MM.1S (cell line): ENCODE data around the gene DYRK1B.
A peak's percentile ranks its signal among the peaks of the same experiment; 100 is the strongest.
"Not testable (repeated sequence)": the region's sequence is repeated elsewhere in the genome, so short reads cannot be mapped to it uniquely, and the experiment has no call there.

Experiments used
- DNase-seq: peaks from one replicate; pipeline ENCODE4 v3.0.0-alpha.2; 2015
- H2AFZ ChIP-seq: fragments of 300-600 bp; sonication (generic); 2 replicates; pipeline ENCODE4 v1.6.0; 2016; ENCODE audit warnings: antibody characterized with exemption, low read length
- H3F3A ChIP-seq: fragments of 300-600 bp; sonication (generic); 2 replicates; pipeline ENCODE4 v1.6.1; 2016; ENCODE audit warnings: mild to moderate bottlenecking, antibody characterized with exemption, low read length, moderate library complexity, mixed read lengths; ENCODE audit not compliant: insufficient read depth
- H3K27ac ChIP-seq: fragments of 300-600 bp; sonication (generic); 2 replicates; pipeline ENCODE4 v1.5.1; 2016; ENCODE audit warnings: mild to moderate bottlenecking, low read length
- H3K27me3 ChIP-seq: fragments of 300-600 bp; sonication (generic); replicated peaks from 2 replicates; pipeline ENCODE4 v1.6.0; 2016; ENCODE audit warnings: low read length; ENCODE audit not compliant: insufficient read depth
- H3K36me3 ChIP-seq: fragments of 300-600 bp; sonication (generic); replicated peaks from 2 replicates; pipeline ENCODE4 v1.6.1; 2016; ENCODE audit warnings: mild to moderate bottlenecking, low read length, mixed read lengths; ENCODE audit not compliant: insufficient read depth
- H3K4me1 ChIP-seq: fragments of 300-600 bp; sonication (generic); 2 replicates; pipeline ENCODE4 v1.6.1; 2016; ENCODE audit warnings: low read length, mixed read lengths
- H3K4me2 ChIP-seq: fragments of 300-600 bp; sonication (generic); 2 replicates; pipeline ENCODE4 v1.6.0; 2016; ENCODE audit warnings: low read depth, low read length
- H3K4me3 ChIP-seq: fragments of 300-600 bp; sonication (generic); 2 replicates; pipeline ENCODE4 v1.5.1; 2016; ENCODE audit warnings: low read length, mixed read lengths
- H3K79me2 ChIP-seq: fragments of 300-600 bp; sonication (generic); 2 replicates; pipeline ENCODE4 v1.6.1; 2016; ENCODE audit warnings: mixed run types, low read length, mixed read lengths
- H3K9ac ChIP-seq: fragments of 300-600 bp; sonication (generic); 2 replicates; pipeline ENCODE4 v1.6.1; 2016; ENCODE audit warnings: low read length, mixed read lengths
- H3K9me2 ChIP-seq: fragments of 300-600 bp; sonication (generic); replicated peaks from 2 replicates; pipeline ENCODE4 v1.6.1; 2016; ENCODE audit warnings: mild to moderate bottlenecking, low read length, mixed read lengths; ENCODE audit not compliant: insufficient read depth
- H3K9me3 ChIP-seq: fragments of 300-600 bp; sonication (generic); replicated peaks from 2 replicates; pipeline ENCODE4 v1.6.1; 2016; ENCODE audit warnings: mild to moderate bottlenecking, low read length, mixed read lengths; ENCODE audit not compliant: insufficient read depth
- H4K20me1 ChIP-seq: fragments of 300-600 bp; sonication (generic); 2 replicates; pipeline ENCODE4 v1.6.1; 2016; ENCODE audit warnings: mild to moderate bottlenecking, low read length, moderate library complexity, mixed read lengths; ENCODE audit not compliant: insufficient read depth
- CTCF ChIP-seq: fragments of 300-600 bp; sonication (generic); IDR thresholded peaks from 2 replicates; pipeline ENCODE4 v1.5.1; 2016; ENCODE audit warnings: antibody characterized with exemption, low read length, mixed read lengths
- EZH2 ChIP-seq: fragments of 300-600 bp; sonication (generic); optimal IDR thresholded peaks from 2 replicates; pipeline ENCODE3; 2017; ENCODE audit warnings: low read depth, mild to moderate bottlenecking, antibody characterized with exemption, low read length, mixed read lengths
- EZH2phosphoT487 ChIP-seq: fragments of 300-600 bp; sonication (generic); IDR thresholded peaks from 2 replicates; pipeline ENCODE4 v1.6.1; 2018; ENCODE audit warnings: antibody characterized with exemption, low read length

DYRK1B gene

GRCh38 chr19:39833464-39834286 is at the start of gene DYRK1B:
Gene DYRK1B (minus strand): TSS chr19:39834162. CDS start chr19:39831867, 2,295 bp downstream.
- Histone ChIP-seq H3K27me3 (no peaks in the 10 kb centered on the region), H4K20me1 (no peaks in the 10 kb centered on the region), H3K9me2 (no peaks in the 10 kb centered on the region), H3F3A (peaks cover 14% of the 10 kb centered on the region), H3K4me1 (peaks cover 7% of the 10 kb centered on the region; the same call in 1 of the 2 replicates), H3K36me3 (peaks cover 21% of the 10 kb centered on the region), H3K4me2 (peak within 1 kb of the TSS; percentile 63), H2AFZ (peak within 1 kb of the TSS; percentile 20; the same call in 1 of the 2 replicates), H3K27ac (peak within 1 kb of the TSS; percentile 72; the same call in 1 of the 2 replicates), H3K9ac (peak within 1 kb of the TSS; percentile 74), H3K9me3 (no peaks in the 10 kb centered on the region), H3K79me2 (peaks cover 30% of the 10 kb centered on the region), H3K4me3 (peak within 1 kb of the TSS; percentile 76)
- TF ChIP-seq CTCF (no peak), EZH2phosphoT487 (no peak), EZH2 (no peak)
- DNase-seq = peak; percentile 98

GRCh38 chr19:39882645-39883044 is 48.7 kb upstream of the DYRK1B start:
- H3K9me2 ChIP-seq, H3K4me3 ChIP-seq, H3K36me3 ChIP-seq, H3K79me2 ChIP-seq, H4K20me1 ChIP-seq, DNase-seq, H2AFZ ChIP-seq, H3K27ac ChIP-seq, H3K4me1 ChIP-seq, H3F3A ChIP-seq, H3K9ac ChIP-seq, H3K27me3 ChIP-seq, H3K4me2 ChIP-seq, H3K9me3 ChIP-seq: not testable (repeated sequence)

GRCh38 chr19:39881495-39882110 is 47.6 kb upstream of the DYRK1B start:
- not testable (repeated sequence) for H3K4me2 ChIP-seq, H3K79me2 ChIP-seq, H3K9ac ChIP-seq, H3K4me3 ChIP-seq, H3F3A ChIP-seq, H3K27ac ChIP-seq, H3K9me2 ChIP-seq, H3K9me3 ChIP-seq, H3K36me3 ChIP-seq, H4K20me1 ChIP-seq, H3K4me1 ChIP-seq, H3K27me3 ChIP-seq, H2AFZ ChIP-seq
- DNase-seq = peak; percentile 45
- TF ChIP-seq CTCF = peak; percentile 40

GRCh38 chr19:39880241-39880640 is 46.3 kb upstream of the DYRK1B start:
- H3K79me2 ChIP-seq, H3K9me2 ChIP-seq, H3K4me1 ChIP-seq, H3K27me3 ChIP-seq, H3F3A ChIP-seq, H3K4me2 ChIP-seq, H3K4me3 ChIP-seq, H3K36me3 ChIP-seq, DNase-seq, H3K9ac ChIP-seq, H3K27ac ChIP-seq, H4K20me1 ChIP-seq, H2AFZ ChIP-seq, H3K9me3 ChIP-seq: not testable (repeated sequence)

- not testable (repeated sequence) for H3K27ac ChIP-seq, H4K20me1 ChIP-seq, H3K4me2 ChIP-seq, H3K79me2 ChIP-seq, H3F3A ChIP-seq, H3K4me3 ChIP-seq, H3K9me3 ChIP-seq, DNase-seq, H3K4me1 ChIP-seq, H3K9ac ChIP-seq, H3K9me2 ChIP-seq, H2AFZ ChIP-seq, H3K27me3 ChIP-seq, H3K36me3 ChIP-seq
Measured at GRCh38 chr19:39879796-39880195, 45.8 kb upstream of the DYRK1B start.

GRCh38 chr19:39878866-39879265 is 44.9 kb upstream of the DYRK1B start:
- DNase-seq, H3K9ac ChIP-seq, H3K4me2 ChIP-seq: not testable (repeated sequence)

More at GRCh38 chr19:39878866-39879265, 44.9 kb upstream of the DYRK1B start:
- H3F3A ChIP-seq, H4K20me1 ChIP-seq, H3K27me3 ChIP-seq, H2AFZ ChIP-seq, H3K27ac ChIP-seq, H3K36me3 ChIP-seq, H3K4me1 ChIP-seq, H3K9me2 ChIP-seq, H3K4me3 ChIP-seq, H3K9me3 ChIP-seq, H3K79me2 ChIP-seq: not testable (repeated sequence)
